GM18873 (cell line): Measurements from ENCODE around the gene NAPSA.
A peak's percentile ranks its signal among the peaks of the same experiment; 100 is the strongest.
"Not testable (repeated sequence)": the region's sequence is repeated elsewhere in the genome, so short reads cannot be mapped to it uniquely, and the experiment has no call there.

Experiments used
- ATAC-seq: cut with Tn5 transposase; IDR thresholded peaks from one replicate; pipeline ENCODE4 v1.9.1; 2021; ENCODE audit warnings: mild to moderate bottlenecking, moderate library complexity, moderate number of reproducible peaks; ENCODE audit not compliant: unreplicated experiment, low FRiP score

The NAPSA gene

GRCh38 chr19:50361290-50362029 is 4.0 kb downstream of the NAPSA start:
- ATAC-seq = no peak

GRCh38 chr19:50359328-50359818 is 6.1 kb downstream of the NAPSA start:
- no peak for ATAC-seq

- ATAC-seq = no peak
Observed at GRCh38 chr19:50358483-50359327, 6.7 kb downstream of the NAPSA start.

GRCh38 chr19:50357178-50358100 is 8.0 kb downstream of the NAPSA start:
- ATAC-seq = no peak

- ATAC-seq = no peak
Observed at GRCh38 chr19:50356691-50357177, 8.7 kb downstream of the NAPSA start.

GRCh38 chr19:50353487-50353880 is 12.0 kb downstream of the NAPSA start:
- not testable (repeated sequence) for ATAC-seq

- ATAC-seq = no peak
Observed at GRCh38 chr19:50352242-50352641, 13.2 kb downstream of the NAPSA start.

- ATAC-seq = no peak
Observed at GRCh38 chr19:50349277-50350057, 16.0 kb downstream of the NAPSA start.

GRCh38 chr19:50347089-50347581 is 18.3 kb downstream of the NAPSA start:
- ATAC-seq = not testable (repeated sequence)

GRCh38 chr19:50344661-50345318 is 20.6 kb downstream of the NAPSA start:
- ATAC-seq = no peak

- ATAC-seq = peak; percentile 41
Observed at GRCh38 chr19:50341091-50341564, 24.3 kb downstream of the NAPSA start.

- ATAC-seq = no peak
Observed at GRCh38 chr19:50340331-50340730, 25.1 kb downstream of the NAPSA start.

- ATAC-seq = not testable (repeated sequence)
Observed at GRCh38 chr19:50337031-50337430, 28.4 kb downstream of the NAPSA start.

GRCh38 chr19:50334741-50335421 is 30.6 kb downstream of the NAPSA start:
- no peak for ATAC-seq

- ATAC-seq = peak; percentile 27
Observed at GRCh38 chr19:50333737-50334617, 31.5 kb downstream of the NAPSA start.

GRCh38 chr19:50333235-50333736 is 32.2 kb downstream of the NAPSA start:
- peak; percentile 55 for ATAC-seq
